IMR-90 (cell line): Measurements from ENCODE around the gene AUH. TPM values are rescaled to one million over a fixed set of nuclear protein-coding genes. Genes with fewer than 3 reads are reported as not detected.

Experiments
- ATAC-seq: fragments of 200-7000 bp; cut with Tn5 transposase; 2 replicates; pipeline ENCODE4 v1.9.1; 2020; ENCODE audit warnings: low read depth, mild to moderate bottlenecking, moderate library complexity
- BruUV-seq: library from RNA; stranded (reverse); fragments of 400-500 nt; replicated peaks from 2 replicates; lab custom pipeline; 2021; lab: Mats Ljungman, UMichigan
- CTCF ChIA-PET: fragments of 300-600 bp; formaldehyde crosslinking; extraction: SDS; loops from one replicate; lab custom pipeline; 2021; ENCODE audit warnings: antibody characterized with exemption; lab: Yijun Ruan, JAX
- POLR2A ChIA-PET: fragments of 300-600 bp; sonication (Branson Sonifier 250); formaldehyde crosslinking; loops from one replicate; lab custom pipeline; 2022; ENCODE audit warnings: antibody characterized with exemption; ENCODE audit not compliant: unreplicated experiment; lab: Charles Lee
- DNase-seq: peaks from one replicate; pipeline ENCODE4 v3.0.0; 2013
- H2AFZ ChIP-seq: replicated peaks from 2 replicates; pipeline ENCODE3; 2013; ENCODE audit warnings: low read length, mild to moderate bottlenecking; ENCODE audit not compliant: poor library complexity
- H2AK5ac ChIP-seq: 2 replicates; pipeline ENCODE4 v1.6.1; 2013; ENCODE audit warnings: low read depth, low read length, inconsistent platforms
- H2AK9ac ChIP-seq: replicated peaks from 2 replicates; pipeline ENCODE3; 2013; ENCODE audit warnings: mild to moderate bottlenecking, low read depth, low read length, moderate library complexity; ENCODE audit not compliant: poor library complexity
- H2BK120ac ChIP-seq: 2 replicates; pipeline ENCODE4 v1.6.1; 2013; ENCODE audit warnings: low read depth, low read length, inconsistent platforms
- H2BK15ac ChIP-seq: 3 replicates; pipeline ENCODE4 v1.6.1; 2013; ENCODE audit warnings: low read depth, low read length, inconsistent platforms
- H2BK20ac ChIP-seq: 2 replicates; pipeline ENCODE4 v1.6.1; 2013; ENCODE audit warnings: low read depth, mild to moderate bottlenecking, inconsistent platforms, low read length, moderate library complexity
- H2BK5ac ChIP-seq: 2 replicates; pipeline ENCODE4 v1.6.1; 2013; ENCODE audit warnings: mild to moderate bottlenecking, low read depth, low read length, inconsistent platforms; ENCODE audit not compliant: poor library complexity, severe bottlenecking
- H3K14ac ChIP-seq: replicated peaks from 2 replicates; pipeline ENCODE4 v1.6.1; 2013; ENCODE audit warnings: low read depth, low read length, inconsistent platforms
- H3K18ac ChIP-seq: 2 replicates; pipeline ENCODE4 v1.6.1; 2013; ENCODE audit warnings: low read depth, low read length, control low read depth
- H3K23ac ChIP-seq: 2 replicates; pipeline ENCODE4 v1.6.1; 2013; ENCODE audit warnings: low read depth, low read length, inconsistent platforms
- H3K27ac ChIP-seq: 2 replicates; pipeline ENCODE4 v1.5.1; 2013; ENCODE audit warnings: mild to moderate bottlenecking, control low read depth, low read length; ENCODE audit not compliant: insufficient read depth
- H3K27me3 ChIP-seq: 2 replicates; pipeline ENCODE4 v1.6.1; 2013; ENCODE audit warnings: low read length; ENCODE audit not compliant: control insufficient read depth, insufficient read depth
- H3K36me3 ChIP-seq: 2 replicates; pipeline ENCODE4 v1.6.1; 2013; ENCODE audit warnings: low read length, mixed read lengths; ENCODE audit not compliant: control insufficient read depth, insufficient read depth
- H3K4ac ChIP-seq: 2 replicates; pipeline ENCODE4 v1.6.1; 2013; ENCODE audit warnings: low read depth, low read length, inconsistent platforms
- H3K4me1 ChIP-seq: 2 replicates; pipeline ENCODE4 v1.6.1; 2013; ENCODE audit warnings: low read length, mixed read lengths; ENCODE audit not compliant: control insufficient read depth, insufficient read depth
- H3K4me2 ChIP-seq: 2 replicates; pipeline ENCODE4 v1.6.1; 2013; ENCODE audit warnings: low read depth, mild to moderate bottlenecking, control low read depth, low read length, moderate library complexity
- H3K4me3 ChIP-seq: 2 replicates; pipeline ENCODE4 v1.5.1; 2013; ENCODE audit warnings: low read depth, mild to moderate bottlenecking, control low read depth, low read length, moderate library complexity; ENCODE audit not compliant: insufficient read depth
- H3K56ac ChIP-seq: 2 replicates; pipeline ENCODE4 v1.6.1; 2013; ENCODE audit warnings: low read length, inconsistent platforms; ENCODE audit not compliant: insufficient read depth; ENCODE audit errors: extremely low read depth
- H3K79me1 ChIP-seq, 2 experiments: 2 replicates each; pipeline ENCODE4 v1.6.1; 2013; ENCODE audit warnings: low read length in 2 of 2, inconsistent platforms in 1 of 2, low read depth in 1 of 2
- H3K9ac ChIP-seq: 2 replicates; pipeline ENCODE4 v1.6.1; 2013; ENCODE audit warnings: low read depth, low read length, control low read depth
- H3K9me1 ChIP-seq: 2 replicates; pipeline ENCODE4 v1.6.1; 2013; ENCODE audit warnings: low read length, inconsistent platforms; ENCODE audit not compliant: insufficient read depth
- H3K9me3 ChIP-seq: 2 replicates; pipeline ENCODE4 v1.6.1; 2013; ENCODE audit warnings: low read length; ENCODE audit not compliant: control insufficient read depth, insufficient read depth
- H4K20me1 ChIP-seq: 2 replicates; pipeline ENCODE4 v1.6.1; 2013; ENCODE audit warnings: low read length, inconsistent platforms; ENCODE audit not compliant: insufficient read depth
- H4K5ac ChIP-seq: 2 replicates; pipeline ENCODE4 v1.6.1; 2013; ENCODE audit warnings: mild to moderate bottlenecking, low read depth, low read length, control low read depth
- H4K8ac ChIP-seq, 2 experiments: 2 replicates each; pipeline ENCODE4 v1.6.1; 2013; ENCODE audit warnings: low read depth in 2 of 2, low read length in 2 of 2, control low read depth in 1 of 2, inconsistent platforms in 1 of 2
- H4K91ac ChIP-seq: 2 replicates; pipeline ENCODE4 v1.6.1; 2013; ENCODE audit warnings: low read depth, low read length, inconsistent platforms; ENCODE audit not compliant: insufficient read depth
- BHLHE40 ChIP-seq: fragments of 150-350 bp; IDR thresholded peaks from 2 replicates; pipeline ENCODE4 v1.6.1; 2016; ENCODE audit warnings: mild to moderate bottlenecking, low read depth, low read length
- CEBPB ChIP-seq: IDR thresholded peaks from 2 replicates; pipeline ENCODE4 v1.6.1; 2012; ENCODE audit warnings: low read depth, low read length, improper control_type of control experiment
- CHD1 ChIP-seq: IDR thresholded peaks from 2 replicates; pipeline ENCODE4 v1.6.1; 2012; ENCODE audit warnings: low read depth, low read length, improper control_type of control experiment
- FOS ChIP-seq: fragments of 150-350 bp; IDR thresholded peaks from 2 replicates; pipeline ENCODE4 v1.6.1; 2016; ENCODE audit warnings: low read depth, low read length
- MAFK ChIP-seq: IDR thresholded peaks from 2 replicates; pipeline ENCODE4 v1.6.1; 2012; ENCODE audit warnings: low read depth, low read length, improper control_type of control experiment
- MXI1 ChIP-seq: IDR thresholded peaks from 2 replicates; pipeline ENCODE4 v1.6.1; 2012; ENCODE audit warnings: low read depth, mild to moderate bottlenecking, low read length, moderate library complexity, borderline replicate concordance
- NFE2L2 ChIP-seq: fragments of 150-350 bp; IDR thresholded peaks from 2 replicates; pipeline ENCODE4 v1.6.1; 2016; ENCODE audit warnings: low read depth, mild to moderate bottlenecking, low read length
- POLR2A ChIP-seq: IDR thresholded peaks from 2 replicates; pipeline ENCODE4 v1.6.1; 2012; ENCODE audit warnings: mild to moderate bottlenecking, low read depth, low read length
- RCOR1 ChIP-seq: IDR thresholded peaks from 2 replicates; pipeline ENCODE4 v1.6.1; 2012; ENCODE audit warnings: mild to moderate bottlenecking, low read length, improper control_type of control experiment; ENCODE audit not compliant: insufficient replicate concordance
- RFX5 ChIP-seq: IDR thresholded peaks from 2 replicates; pipeline ENCODE4 v1.8.0; 2012; ENCODE audit warnings: low read depth, mild to moderate bottlenecking, low read length, moderate library complexity
- SMC3 ChIP-seq: fragments of 150-350 bp; IDR thresholded peaks from 2 replicates; pipeline ENCODE4 v1.6.1; 2016; ENCODE audit warnings: low read depth, mild to moderate bottlenecking, antibody characterized with exemption, low read length, moderate library complexity
- WGBS, 2 experiments: methylation state at CpG; one replicate each; pipeline versions ENCODE4 v1.1.5 to v1.1.7; 2013; ENCODE audit warnings: missing lambda C conversion rate in 2 of 2; ENCODE audit not compliant: insufficient read length in 1 of 2; ENCODE audit errors: extremely low coverage in 2 of 2; 5-methylcytosine and 5-hydroxymethylcytosine counted together
- dilution Hi-C: fragments of 300-500 bp; cut with HindIII; formaldehyde crosslinking; loops from one replicate; pipeline ENCODE4 v1.14.3; 2018; ENCODE audit warnings: low sequenced_read_pairs; ENCODE audit not compliant: unreplicated experiment
- in situ Hi-C: fragments of 300-500 bp; cut with MboI; formaldehyde crosslinking; loops from 3 replicates; pipeline ENCODE4 v1.14.3; 2019; ENCODE audit warnings: low sequenced_read_pairs, inconsistent platforms, mixed read lengths
- intact Hi-C: fragments of 100-400 bp; cut with micrococcal nuclease; formaldehyde crosslinking; loops from 2 replicates; pipeline ENCODE4 v1.10.0; 2022
- polyA plus RNA-seq, 3 experiments: library from polyadenylated mRNA; depleted of rRNA; stranded (reverse); fragments of >200 nt; gene quantifications; 2 replicates each; pipeline ENCODE4 v1.2.3, GENCODE V29; 2012; ENCODE audit warnings: low replicate concordance in 1 of 3
- total RNA-seq: library from RNA; depleted of rRNA; stranded (reverse); fragments of >200 nt; gene quantifications from 2 replicates; pipeline ENCODE4 v1.2.3, GENCODE V29; 2012
- TF ChIP-seq, protein P1 (sequence below): conservative IDR thresholded peaks from 2 replicates; pipeline ENCODE4 v1.5.1; 2012; ENCODE audit warnings: mild to moderate bottlenecking, low read depth, low read length, improper control_type of control experiment
- TF ChIP-seq, protein P2 (sequence below): fragments of 150-350 bp; IDR thresholded peaks from 2 replicates; pipeline ENCODE4 v1.6.1; 2016; ENCODE audit warnings: low read depth, mild to moderate bottlenecking, low read length, moderate library complexity, borderline replicate concordance

The AUH gene
- total and polyA plus RNA-seq, 2 of the 4 experiments (the other 2 are of a cell fraction): 5.9 to 8.1 TPM

DNA sequence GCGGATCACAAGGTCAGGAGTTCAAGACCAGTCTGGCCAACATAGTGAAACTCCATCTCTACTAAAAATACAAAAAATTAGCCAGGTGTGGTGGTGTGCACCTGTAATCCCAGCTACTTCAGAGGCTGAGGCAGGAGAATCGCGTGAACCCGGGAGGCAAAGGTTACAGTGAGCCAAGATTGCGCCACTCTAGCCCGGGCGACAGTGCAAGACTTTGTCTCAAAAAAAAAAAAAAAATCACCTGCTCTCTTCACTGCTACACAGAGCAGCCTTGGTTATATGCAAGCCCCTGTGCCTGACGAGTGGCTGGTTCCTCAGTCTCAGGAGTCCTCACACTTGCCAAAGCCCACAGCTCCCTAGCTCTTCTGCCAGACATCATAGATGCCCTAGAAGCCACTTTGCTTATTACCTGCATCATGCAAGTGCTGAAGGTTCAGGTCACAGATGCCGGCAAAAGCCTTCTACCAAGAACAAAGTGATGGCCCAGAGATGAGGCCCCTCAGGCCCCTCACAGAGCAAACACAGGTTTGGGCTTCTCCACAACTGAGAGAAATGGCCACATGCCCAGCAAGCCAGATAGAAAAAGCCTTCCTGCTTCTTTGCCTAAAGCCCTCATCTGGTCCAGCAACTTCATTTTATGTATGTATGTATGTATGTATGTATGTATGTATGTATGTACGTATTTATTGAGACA is 176.4 kb downstream of the AUH start:
- H3K27ac ChIP-seq: no peak overlapping the region
- no peak overlapping the region for H3K4me3 ChIP-seq
- H3K79me1 ChIP-seq: peaks cover 0 to 15% of the 10 kb centered on the region in 2 experiments; a peak in 2 of 4 replicates
- intact Hi-C loops (no loop called here), dilution Hi-C loops (no loop called here), in situ Hi-C loops (no loop called here)
- ChIA-PET POLR2A (no interaction called here), CTCF (no interaction called here)
- no peak overlapping the region for H3K56ac ChIP-seq
- peak overlapping the region; percentile 23; the same call in 1 of the 2 replicates for H3K18ac ChIP-seq
- peak overlapping the region; percentile 71; the same call in 1 of the 2 replicates for H2BK120ac ChIP-seq
- H2BK5ac ChIP-seq: no peak overlapping the region
- H2AK5ac ChIP-seq: peak overlapping the region; percentile 68
- DNase-seq (no peak), ATAC-seq (no peak)
- 100% methylated on average over 6 of the region's 10 CpGs; no CpG with 5 or more reads in 1 of the 2 experiments for WGBS, 2 experiments
- no peak overlapping the region for H2AK9ac ChIP-seq
- H3K9me1 ChIP-seq: peaks cover 11% of the 10 kb centered on the region
- peaks cover 15% of the 10 kb centered on the region for H3K4me1 ChIP-seq
- no peak overlapping the region for H3K4me2 ChIP-seq
- no peaks in the 10 kb centered on the region for H3K27me3 ChIP-seq
- H4K91ac ChIP-seq: peak overlapping the region; percentile 23; the same call in 1 of the 2 replicates
- BruUV-seq: no TSS peak
- peak overlapping the region; percentile 62 for H3K4ac ChIP-seq
- H3K23ac ChIP-seq: no peak overlapping the region
- H2AFZ ChIP-seq: no peak overlapping the region
- peak overlapping the region; percentile 75 for H2BK20ac ChIP-seq
- H2BK15ac ChIP-seq: peak overlapping the region; percentile 77; the same call in 1 of the 3 replicates
- no peaks in the 10 kb centered on the region for H3K36me3 ChIP-seq
- no peak overlapping the region for H3K9ac ChIP-seq
- TF ChIP-seq, protein P1, sequence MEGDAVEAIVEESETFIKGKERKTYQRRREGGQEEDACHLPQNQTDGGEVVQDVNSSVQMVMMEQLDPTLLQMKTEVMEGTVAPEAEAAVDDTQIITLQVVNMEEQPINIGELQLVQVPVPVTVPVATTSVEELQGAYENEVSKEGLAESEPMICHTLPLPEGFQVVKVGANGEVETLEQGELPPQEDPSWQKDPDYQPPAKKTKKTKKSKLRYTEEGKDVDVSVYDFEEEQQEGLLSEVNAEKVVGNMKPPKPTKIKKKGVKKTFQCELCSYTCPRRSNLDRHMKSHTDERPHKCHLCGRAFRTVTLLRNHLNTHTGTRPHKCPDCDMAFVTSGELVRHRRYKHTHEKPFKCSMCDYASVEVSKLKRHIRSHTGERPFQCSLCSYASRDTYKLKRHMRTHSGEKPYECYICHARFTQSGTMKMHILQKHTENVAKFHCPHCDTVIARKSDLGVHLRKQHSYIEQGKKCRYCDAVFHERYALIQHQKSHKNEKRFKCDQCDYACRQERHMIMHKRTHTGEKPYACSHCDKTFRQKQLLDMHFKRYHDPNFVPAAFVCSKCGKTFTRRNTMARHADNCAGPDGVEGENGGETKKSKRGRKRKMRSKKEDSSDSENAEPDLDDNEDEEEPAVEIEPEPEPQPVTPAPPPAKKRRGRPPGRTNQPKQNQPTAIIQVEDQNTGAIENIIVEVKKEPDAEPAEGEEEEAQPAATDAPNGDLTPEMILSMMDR: no peak
- TF ChIP-seq NFE2L2 (no peak), RFX5 (no peak), RCOR1 (no peak), MAFK (no peak), BHLHE40 (no peak), MXI1 (no peak), FOS (no peak), POLR2A (no peak), CHD1 (no peak), CEBPB (no peak), SMC3 (no peak)
- TF ChIP-seq, protein P2, sequence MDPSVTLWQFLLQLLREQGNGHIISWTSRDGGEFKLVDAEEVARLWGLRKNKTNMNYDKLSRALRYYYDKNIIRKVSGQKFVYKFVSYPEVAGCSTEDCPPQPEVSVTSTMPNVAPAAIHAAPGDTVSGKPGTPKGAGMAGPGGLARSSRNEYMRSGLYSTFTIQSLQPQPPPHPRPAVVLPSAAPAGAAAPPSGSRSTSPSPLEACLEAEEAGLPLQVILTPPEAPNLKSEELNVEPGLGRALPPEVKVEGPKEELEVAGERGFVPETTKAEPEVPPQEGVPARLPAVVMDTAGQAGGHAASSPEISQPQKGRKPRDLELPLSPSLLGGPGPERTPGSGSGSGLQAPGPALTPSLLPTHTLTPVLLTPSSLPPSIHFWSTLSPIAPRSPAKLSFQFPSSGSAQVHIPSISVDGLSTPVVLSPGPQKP: no peak
- peak overlapping the region; percentile 43; the same call in 1 of the 2 replicates for H3K14ac ChIP-seq
- H4K5ac ChIP-seq: no peak overlapping the region
- peak overlapping the region in 1 of 2 experiments; percentile 31; a peak in 2 of 4 replicates for H4K8ac ChIP-seq
- no peaks in the 10 kb centered on the region for H4K20me1 ChIP-seq
- 0 out of 2 replicates have a peak, but pooled peaks cover 2% of the 10 kb centered on the region for H3K9me3 ChIP-seq
